HepG2 (cell line): ENCODE results near the gene CARD8. TPM values are rescaled to one million over a fixed set of nuclear protein-coding genes. Genes with fewer than 3 reads are reported as not detected.
A peak's percentile ranks its signal among the peaks of the same experiment; 100 is the strongest.

Source experiments
- ADNP ChIP-seq: sonication (generic); formaldehyde crosslinking; IDR thresholded peaks from 2 replicates; pipeline ENCODE4 v1.4.0; 2020; ENCODE audit warnings: missing genetic modification reagents
- CHCHD3 ChIP-seq: sonication (generic); formaldehyde crosslinking; IDR thresholded peaks from 2 replicates; pipeline ENCODE4 v1.8.0; 2022; ENCODE audit warnings: mild to moderate bottlenecking, missing genetic modification reagents, moderate library complexity
- CHD4 ChIP-seq: fragments of 200-600 bp; sonication (generic); IDR thresholded peaks from 2 replicates; pipeline ENCODE4 v1.7.0; 2017; ENCODE audit warnings: mild to moderate bottlenecking, low read length, borderline replicate concordance
- HBP1 ChIP-seq: IDR thresholded peaks from 2 replicates; pipeline ENCODE4 v1.6.1; 2016; ENCODE audit warnings: low read depth, control low read depth
- HNRNPL ChIP-seq: fragments of 200-400 bp; formaldehyde crosslinking; IDR thresholded peaks from 2 replicates; pipeline ENCODE4 v1.6.1; 2017; ENCODE audit warnings: mild to moderate bottlenecking, low read depth, low read length
- MYNN ChIP-seq: sonication (generic); formaldehyde crosslinking; IDR thresholded peaks from 2 replicates; pipeline ENCODE4 v1.4.0; 2020; ENCODE audit warnings: mild to moderate bottlenecking, low read depth, missing genetic modification reagents
- STAT5B ChIP-seq: sonication (generic); formaldehyde crosslinking; IDR thresholded peaks from 2 replicates; pipeline ENCODE4 v1.4.0; 2020; ENCODE audit warnings: missing genetic modification reagents
- TBP ChIP-seq: sonication (generic); formaldehyde crosslinking; IDR thresholded peaks from 2 replicates; pipeline ENCODE4 v1.5.0; 2020; ENCODE audit warnings: missing genetic modification reagents
- TERF1 ChIP-seq: sonication (generic); formaldehyde crosslinking; IDR thresholded peaks from 2 replicates; pipeline ENCODE4 v1.8.0; 2022; ENCODE audit warnings: mild to moderate bottlenecking, missing genetic modification reagents, moderate library complexity
- TIGD3 ChIP-seq: sonication (generic); formaldehyde crosslinking; IDR thresholded peaks from 2 replicates; pipeline ENCODE4 v1.5.1; 2020; ENCODE audit warnings: mild to moderate bottlenecking, missing genetic modification reagents, borderline replicate concordance
- ZBTB43 ChIP-seq: sonication (generic); formaldehyde crosslinking; conservative IDR thresholded peaks from 2 replicates; pipeline ENCODE4 v1.4.0; 2020; ENCODE audit warnings: missing genetic modification reagents
- ZFP36L1 ChIP-seq: sonication (generic); formaldehyde crosslinking; IDR thresholded peaks from 2 replicates; pipeline ENCODE4 v1.8.0; 2022; ENCODE audit warnings: mild to moderate bottlenecking, missing genetic modification reagents, moderate library complexity
- ZFX ChIP-seq: sonication (generic); formaldehyde crosslinking; IDR thresholded peaks from 2 replicates; pipeline ENCODE4 v1.4.0; 2020; ENCODE audit warnings: mild to moderate bottlenecking, low read depth, missing genetic modification reagents, moderate library complexity
- ZNF142 ChIP-seq: sonication (generic); formaldehyde crosslinking; IDR thresholded peaks from 2 replicates; pipeline ENCODE4 v1.4.0; 2020; ENCODE audit warnings: missing genetic modification reagents
- ZNF616 ChIP-seq: sonication (generic); formaldehyde crosslinking; IDR thresholded peaks from 2 replicates; pipeline ENCODE4 v1.5.0; 2020; ENCODE audit warnings: low read depth, mild to moderate bottlenecking, missing genetic modification reagents
- ZNF879 ChIP-seq: sonication (generic); formaldehyde crosslinking; IDR thresholded peaks from 2 replicates; pipeline ENCODE4 v1.8.1; 2023; ENCODE audit warnings: missing genetic modification reagents
- ZNF891 ChIP-seq: sonication (generic); formaldehyde crosslinking; IDR thresholded peaks from 2 replicates; pipeline ENCODE4 v1.5.0; 2020; ENCODE audit warnings: mild to moderate bottlenecking, missing genetic modification reagents
- polyA plus RNA-seq, 8 experiments: library from polyadenylated mRNA; depleted of rRNA in 3 of 8; stranded (reverse) in 7 of 8; unstranded in 1 of 8; fragments of >200 nt; fragmentation: Illumina TruSeq in 4 of 8; extraction: Trizol in 4 of 8; gene quantifications; 2 replicates each; pipeline versions ENCODE4 v1.2.1 to v1.2.3, GENCODE V29; 2011 to 2016; ENCODE audit warnings: low read depth in 4 of 8, missing spikeins in 1 of 8, mixed read lengths in 1 of 8; ENCODE audit not compliant: insufficient read depth in 1 of 8
- total RNA-seq, 5 experiments: library from RNA; depleted of rRNA; stranded (reverse); fragments of >200 nt; fragmentation: Illumina TruSeq; extraction: Trizol; gene quantifications; 2 replicates each; pipeline ENCODE4 v1.2.3, GENCODE V29; 2016; ENCODE audit warnings: low read depth in 1 of 5

CARD8 gene
- total and polyA plus RNA-seq, 2 of the 13 experiments (the other 11 are each of a cell fraction or from before 2014, with no cell fraction given) = 15.0 to 19.2 TPM

GRCh38 chr19:48169939-48170803 is 85.5 kb downstream of the CARD8 start, which contains the start of the genes LIG1 and ZSWIM9 (continued):
- TF ChIP-seq MYNN (CRISPR knock-in tag) (no peak), ZBTB43 (CRISPR knock-in tag) (no peak), ZNF891 (no peak), TERF1 (no peak), ZNF616 (CRISPR knock-in tag) (no peak), CHD4 (0 out of 2 replicates have a peak, but pooled peaks have one; percentile 51), STAT5B (no peak), CHCHD3 (CRISPR knock-in tag) (peak; percentile 88; the same call in 1 of the 2 replicates), ZFP36L1 (CRISPR knock-in tag) (peak; percentile 80; the same call in 1 of the 2 replicates), HNRNPL (0 out of 2 replicates have a peak, but pooled peaks have one; percentile 35), ADNP (CRISPR knock-in tag) (no peak), HBP1 (0 out of 2 replicates have a peak, but pooled peaks have one; percentile 51), ZNF879 (peak; percentile 62; the same call in 1 of the 2 replicates), TBP (CRISPR knock-in tag) (peak; percentile 16; the same call in 1 of the 2 replicates), ZNF142 (0 out of 2 replicates have a peak, but pooled peaks have one; percentile 20), TIGD3 (CRISPR knock-in tag) (no peak; the same call in 1 of the 2 replicates), ZFX (CRISPR knock-in tag) (peak; percentile 86)
